Thyroid gland (tissue), 4 donors: ENCODE measurements around the gene PFDN1.

Experiments
- CTCF ChIP-seq, 6 experiments: fragments of 200-600 bp in 3 of 6; fragments of 450-650 bp in 3 of 6; sonication (generic) in 3 of 6; IDR thresholded peaks; one replicate each; pipeline ENCODE4 v1.5.1; 2016 to 2019; ENCODE audit warnings: antibody characterized with exemption in 6 of 6, mild to moderate bottlenecking in 2 of 6, inconsistent platforms in 1 of 6, moderate library complexity in 1 of 6
- POLR2A ChIP-seq, 2 donors: fragments of 450-650 bp; IDR thresholded peaks; one replicate each; pipeline ENCODE4 v1.6.1; 2017; ENCODE audit warnings: antibody characterized with exemption in 2 of 2, mild to moderate bottlenecking in 2 of 2, moderate library complexity in 1 of 2

DNA sequence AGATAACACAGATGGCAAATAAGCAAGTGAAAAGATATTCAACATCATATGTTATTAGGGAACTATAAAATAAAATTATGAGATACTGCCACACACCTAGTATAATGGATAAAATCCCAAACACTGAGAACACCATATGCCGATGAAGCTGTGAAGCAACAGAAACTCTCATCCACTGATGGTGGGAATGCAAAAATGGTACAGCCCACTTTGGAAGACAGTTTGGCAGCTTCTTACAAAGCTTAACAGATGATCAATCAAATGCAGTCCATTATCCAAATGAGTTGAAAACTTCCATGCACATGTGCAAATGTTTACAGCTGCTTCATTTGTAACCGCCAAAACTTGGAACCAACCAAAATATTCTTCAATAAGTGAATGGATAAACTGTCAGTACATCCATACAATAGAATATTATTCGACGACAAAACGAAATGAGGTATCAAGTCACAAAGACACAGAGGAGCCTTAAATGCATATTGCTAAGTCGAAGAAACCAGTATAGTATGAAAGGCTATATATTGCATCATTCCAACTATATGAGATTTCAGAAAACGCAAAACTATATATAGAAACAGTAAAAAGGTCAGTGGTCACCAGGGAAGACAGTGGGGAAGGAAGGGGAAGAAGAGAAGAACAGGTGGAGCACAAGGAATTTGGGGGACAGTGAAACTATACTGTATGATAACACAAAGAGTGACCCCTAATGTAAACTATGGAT is 14.9 kb downstream of the PFDN1 start:
- no peak for TF ChIP-seq POLR2A (IDR thresholded peaks at IDR 0.05)
- TF ChIP-seq CTCF (IDR thresholded peaks at IDR 0.05): no peak
